HepG2 (cell line): Measurements from ENCODE around the gene CPAMD8.

ENCODE experiments used
- ATF2 ChIP-seq: sonication (generic); formaldehyde crosslinking; IDR thresholded peaks from 2 replicates; pipeline ENCODE4 v1.4.0; 2020; ENCODE audit warnings: missing genetic modification reagents
- CTCF ChIP-seq: sonication (generic); formaldehyde crosslinking; IDR thresholded peaks from 2 replicates; pipeline ENCODE4 v1.5.0; 2020; ENCODE audit warnings: mild to moderate bottlenecking, missing genetic modification reagents, moderate library complexity
- ETV5 ChIP-seq: IDR thresholded peaks from 2 replicates; pipeline ENCODE4 v1.6.1; 2018; ENCODE audit warnings: missing biosample characterization, missing genetic modification reagents, inconsistent platforms, borderline replicate concordance
- FOXA1 ChIP-seq, 2 experiments: fragments of 450-650 bp in 1 of 2; sonication (generic) in 1 of 2; formaldehyde crosslinking in 1 of 2; IDR thresholded peaks; 2 replicates each; pipeline versions ENCODE4 v1.4.0 to v1.6.1; 2016 to 2020; ENCODE audit warnings: missing genetic modification reagents in 1 of 2
- JUN ChIP-seq: sonication (generic); formaldehyde crosslinking; IDR thresholded peaks from 2 replicates; pipeline ENCODE4 v1.4.0; 2020; ENCODE audit warnings: mild to moderate bottlenecking, missing genetic modification reagents

GRCh38 chr19:16860118-16860517 is 166.5 kb downstream of the CPAMD8 start:
- TF ChIP-seq CTCF (CRISPR knock-in tag) (no peak), ATF2 (CRISPR knock-in tag) (no peak), JUN (CRISPR knock-in tag) (no peak), FOXA1 (IDR thresholded peaks at IDR 0.05) (no peak), FOXA1 (CRISPR knock-in tag; IDR thresholded peaks at IDR 0.05) (no peak), ETV5 (CRISPR knock-in tag) (no peak)
